ENCODE results near the gene PRELP.

The PRELP gene

GRCh38 chr1:203495845-203496244 lies 20.2 kb downstream of the PRELP start:
- Histone ChIP-seq H3K27me3 (ENCODE audit: low read depth, low read length) (no peaks in the 10 kb centered on the region), H3K4me1 (ENCODE audit: control insufficient read depth in 1 of 2, insufficient read depth in 2 of 2, low read length in 2 of 2) (no peaks in the 10 kb centered on the region), H3K9me3 (ENCODE audit: control insufficient read depth in 1 of 2, low read length in 2 of 2) (no peaks in the 10 kb centered on the region), H3K27ac (ENCODE audit: low read length) (no peak overlapping the region), H3K36me3 (ENCODE audit: control insufficient read depth in 1 of 2, insufficient read depth in 2 of 2, low read length in 2 of 2) (no peaks in the 10 kb centered on the region), H3K4me3 (ENCODE audit: low read depth in 1 of 2, low read length in 2 of 2) (no peak overlapping the region)

- Histone ChIP-seq H3K36me3 (ENCODE audit: control insufficient read depth in 1 of 2, insufficient read depth in 2 of 2, low read length in 2 of 2) (no peaks in the 10 kb centered on the region), H3K4me1 (ENCODE audit: control insufficient read depth in 1 of 2, insufficient read depth in 2 of 2, low read length in 2 of 2) (no peaks in the 10 kb centered on the region)
Observed at GRCh38 chr1:203497269-203497777, 21.7 kb downstream of the PRELP start.

GRCh38 chr1:203499643-203500278 lies 24.2 kb downstream of the PRELP start:
- Histone ChIP-seq H3K36me3 (ENCODE audit: control insufficient read depth in 1 of 2, insufficient read depth in 2 of 2, low read length in 2 of 2) (no peaks in the 10 kb centered on the region), H3K4me1 (ENCODE audit: control insufficient read depth in 1 of 2, insufficient read depth in 2 of 2, low read length in 2 of 2) (peaks cover under 1 to 13% of the 10 kb centered on the region in 2 donors), H3K4me3 (ENCODE audit: low read depth in 1 of 2, low read length in 2 of 2) (no peak overlapping the region), H3K27me3 (ENCODE audit: low read depth, low read length) (no peaks in the 10 kb centered on the region), H3K27ac (ENCODE audit: low read length) (no peak overlapping the region), H3K9me3 (ENCODE audit: control insufficient read depth in 1 of 2, low read length in 2 of 2) (no peaks in the 10 kb centered on the region)

More at GRCh38 chr1:203497269-203497777, 21.7 kb downstream of the PRELP start:
- Histone ChIP-seq H3K27me3 (ENCODE audit: low read depth, low read length) (no peaks in the 10 kb centered on the region), H3K9me3 (ENCODE audit: control insufficient read depth in 1 of 2, low read length in 2 of 2) (no peaks in the 10 kb centered on the region), H3K27ac (ENCODE audit: low read length) (no peak overlapping the region), H3K4me3 (ENCODE audit: low read depth in 1 of 2, low read length in 2 of 2) (no peak overlapping the region)

GRCh38 chr1:203500279-203500678 lies 24.7 kb downstream of the PRELP start:
- peaks cover 4 to 17% of the 10 kb centered on the region in 2 donors for H3K4me1 ChIP-seq (ENCODE audit: control insufficient read depth in 1 of 2, insufficient read depth in 2 of 2, low read length in 2 of 2)
- H3K36me3 ChIP-seq (ENCODE audit: control insufficient read depth in 1 of 2, insufficient read depth in 2 of 2, low read length in 2 of 2) = no peaks in the 10 kb centered on the region
- H3K4me3 ChIP-seq (ENCODE audit: low read depth in 1 of 2, low read length in 2 of 2) = no peak overlapping the region
- no peaks in the 10 kb centered on the region for H3K9me3 ChIP-seq (ENCODE audit: control insufficient read depth in 1 of 2, low read length in 2 of 2)
- H3K27ac ChIP-seq (ENCODE audit: low read length) = no peak overlapping the region
- no peaks in the 10 kb centered on the region for H3K27me3 ChIP-seq (ENCODE audit: low read depth, low read length)

- Histone ChIP-seq H3K9me3 (ENCODE audit: control insufficient read depth in 1 of 2, low read length in 2 of 2) (no peaks in the 10 kb centered on the region), H3K27ac (ENCODE audit: low read length) (no peak overlapping the region), H3K4me1 (ENCODE audit: control insufficient read depth in 1 of 2, insufficient read depth in 2 of 2, low read length in 2 of 2) (peaks cover 23 to 41% of the 10 kb centered on the region in 2 donors), H3K27me3 (ENCODE audit: low read depth, low read length) (no peaks in the 10 kb centered on the region), H3K36me3 (ENCODE audit: control insufficient read depth in 1 of 2, insufficient read depth in 2 of 2, low read length in 2 of 2) (no peaks in the 10 kb centered on the region), H3K4me3 (ENCODE audit: low read depth in 1 of 2, low read length in 2 of 2) (no peak overlapping the region)
Observed at GRCh38 chr1:203503836-203504235, 28.2 kb downstream of the PRELP start.

- no peak overlapping the region for H3K27ac ChIP-seq (ENCODE audit: low read length)
Observed at GRCh38 chr1:203504400-203505250, 29.0 kb downstream of the PRELP start.

GRCh38 chr1:203505526-203506204 lies 30.1 kb downstream of the PRELP start:
- no peak overlapping the region for H3K4me3 ChIP-seq (ENCODE audit: low read depth in 1 of 2, low read length in 2 of 2)
- no peaks in the 10 kb centered on the region for H3K27me3 ChIP-seq (ENCODE audit: low read depth, low read length)
- H3K36me3 ChIP-seq (ENCODE audit: control insufficient read depth in 1 of 2, insufficient read depth in 2 of 2, low read length in 2 of 2) = no peaks in the 10 kb centered on the region
- H3K27ac ChIP-seq (ENCODE audit: low read length) = no peak overlapping the region
- no peaks in the 10 kb centered on the region for H3K9me3 ChIP-seq (ENCODE audit: control insufficient read depth in 1 of 2, low read length in 2 of 2)
- H3K4me1 ChIP-seq (ENCODE audit: control insufficient read depth in 1 of 2, insufficient read depth in 2 of 2, low read length in 2 of 2) = peaks cover 30 to 44% of the 10 kb centered on the region in 2 donors

More at GRCh38 chr1:203504400-203505250, 29.0 kb downstream of the PRELP start:
- Histone ChIP-seq H3K27me3 (ENCODE audit: low read depth, low read length) (no peaks in the 10 kb centered on the region), H3K9me3 (ENCODE audit: control insufficient read depth in 1 of 2, low read length in 2 of 2) (no peaks in the 10 kb centered on the region), H3K36me3 (ENCODE audit: control insufficient read depth in 1 of 2, insufficient read depth in 2 of 2, low read length in 2 of 2) (no peaks in the 10 kb centered on the region), H3K4me1 (ENCODE audit: control insufficient read depth in 1 of 2, insufficient read depth in 2 of 2, low read length in 2 of 2) (peaks cover 30 to 44% of the 10 kb centered on the region in 2 donors), H3K4me3 (ENCODE audit: low read depth in 1 of 2, low read length in 2 of 2) (no peak overlapping the region)

GRCh38 chr1:203506858-203507626 lies 31.4 kb downstream of the PRELP start:
- Histone ChIP-seq H3K4me3 (ENCODE audit: low read depth in 1 of 2, low read length in 2 of 2) (peak overlapping the region in 1 of 2 donors; percentile 12), H3K4me1 (ENCODE audit: control insufficient read depth in 1 of 2, insufficient read depth in 2 of 2, low read length in 2 of 2) (peaks cover 30 to 50% of the 10 kb centered on the region in 2 donors), H3K9me3 (ENCODE audit: control insufficient read depth in 1 of 2, low read length in 2 of 2) (no peaks in the 10 kb centered on the region), H3K36me3 (ENCODE audit: control insufficient read depth in 1 of 2, insufficient read depth in 2 of 2, low read length in 2 of 2) (no peaks in the 10 kb centered on the region), H3K27me3 (ENCODE audit: low read depth, low read length) (no peaks in the 10 kb centered on the region), H3K27ac (ENCODE audit: low read length) (peak overlapping the region; percentile 74)

GRCh38 chr1:203507759-203508158 lies 32.2 kb downstream of the PRELP start:
- H3K9me3 ChIP-seq (ENCODE audit: control insufficient read depth in 1 of 2, low read length in 2 of 2) = no peaks in the 10 kb centered on the region
- H3K27ac ChIP-seq (ENCODE audit: low read length) = peak overlapping the region; percentile 74
- H3K36me3 ChIP-seq (ENCODE audit: control insufficient read depth in 1 of 2, insufficient read depth in 2 of 2, low read length in 2 of 2) = no peaks in the 10 kb centered on the region
- H3K27me3 ChIP-seq (ENCODE audit: low read depth, low read length) = no peaks in the 10 kb centered on the region
- no peak overlapping the region for H3K4me3 ChIP-seq (ENCODE audit: low read depth in 1 of 2, low read length in 2 of 2)
- peaks cover 30 to 47% of the 10 kb centered on the region in 2 donors for H3K4me1 ChIP-seq (ENCODE audit: control insufficient read depth in 1 of 2, insufficient read depth in 2 of 2, low read length in 2 of 2)

GRCh38 chr1:203508463-203509073 lies 33.0 kb downstream of the PRELP start:
- H3K4me1 ChIP-seq (ENCODE audit: control insufficient read depth in 1 of 2, insufficient read depth in 2 of 2, low read length in 2 of 2) = peaks cover 38 to 48% of the 10 kb centered on the region in 2 donors
- peaks cover 0 to 5% of the 10 kb centered on the region in 2 donors for H3K36me3 ChIP-seq (ENCODE audit: control insufficient read depth in 1 of 2, insufficient read depth in 2 of 2, low read length in 2 of 2)
- H3K9me3 ChIP-seq (ENCODE audit: control insufficient read depth in 1 of 2, low read length in 2 of 2) = no peaks in the 10 kb centered on the region
- peak overlapping the region in 1 of 2 donors; percentile 13 for H3K4me3 ChIP-seq (ENCODE audit: low read depth in 1 of 2, low read length in 2 of 2)
- peak overlapping the region; percentile 61 for H3K27ac ChIP-seq (ENCODE audit: low read length)
- no peaks in the 10 kb centered on the region for H3K27me3 ChIP-seq (ENCODE audit: low read depth, low read length)
